Effector memory CD4-positive, alpha-beta T cell (primary cell): ENCODE measurements around the gene HGD.
"Not testable (repeated sequence)": the region's sequence is repeated elsewhere in the genome, so short reads cannot be mapped to it uniquely, and the experiment has no call there.

Experiments used
- DNase-seq, 3 donors: peaks; one replicate each; pipeline ENCODE4 v3.0.0-alpha.2; 2020
- H3K27ac ChIP-seq: 2 replicates; pipeline ENCODE4 v1.7.0; 2013; ENCODE audit warnings: mild to moderate bottlenecking, low read length, moderate library complexity; ENCODE audit not compliant: insufficient read depth, poor library complexity, severe bottlenecking
- H3K27me3 ChIP-seq: replicated peaks from 2 replicates; pipeline ENCODE4 v1.7.0; 2013; ENCODE audit warnings: mild to moderate bottlenecking, low read length; ENCODE audit not compliant: insufficient read depth, control insufficient read depth, poor library complexity, severe bottlenecking
- H3K36me3 ChIP-seq: 2 replicates; pipeline ENCODE4 v1.7.0; 2013; ENCODE audit warnings: mild to moderate bottlenecking, low read length, moderate library complexity; ENCODE audit not compliant: control insufficient read depth, insufficient read depth
- H3K4me1 ChIP-seq: 2 replicates; pipeline ENCODE4 v1.7.0; 2013; ENCODE audit warnings: low read length, mild to moderate bottlenecking; ENCODE audit not compliant: control insufficient read depth, insufficient read depth, poor library complexity, severe bottlenecking
- H3K4me3 ChIP-seq: 2 replicates; pipeline ENCODE4 v1.7.0; 2013; ENCODE audit warnings: low read length, low read depth, mild to moderate bottlenecking; ENCODE audit not compliant: insufficient read depth, poor library complexity, severe bottlenecking
- H3K9me3 ChIP-seq: 2 replicates; pipeline ENCODE4 v1.7.0; 2013; ENCODE audit warnings: mild to moderate bottlenecking, low read length, moderate library complexity; ENCODE audit not compliant: control insufficient read depth
- total RNA-seq, 3 donors: gene quantifications; one replicate each; lab custom pipeline; 2026; lab: John Stamatoyannopoulos, UW

HGD gene
- 0.17 to 1.1 (median 0.39) reads per million in 3 donors for total RNA-seq

GRCh38 chr3:120682095-120682681, at the start of gene HGD:
TSS of gene HGD (minus strand) at chr3:120682239. CDS start at chr3:120682111, 128 bp downstream.
- Histone ChIP-seq H3K36me3 (no peaks in the 10 kb centered on the region), H3K27me3 (no peaks in the 10 kb centered on the region), H3K4me1 (no peaks in the 10 kb centered on the region), H3K27ac (no peak within 1 kb of the TSS), H3K9me3 (no peaks in the 10 kb centered on the region), H3K4me3 (no peak within 1 kb of the TSS)
- no peak for DNase-seq

GRCh38 chr3:120730576-120731542, 48.8 kb upstream of the HGD start:
- no peaks in the 10 kb centered on the region for H3K27me3 ChIP-seq
- H3K36me3 ChIP-seq = peaks cover 4% of the 10 kb centered on the region
- H3K4me1 ChIP-seq = no peaks in the 10 kb centered on the region
- no peak overlapping the region for H3K4me3 ChIP-seq
- H3K9me3 ChIP-seq = no peaks in the 10 kb centered on the region
- no peak overlapping the region for H3K27ac ChIP-seq
- no peak for DNase-seq

- H3K27ac ChIP-seq = no peak overlapping the region
- H3K4me3 ChIP-seq = no peak overlapping the region
- no peak for DNase-seq
- H3K36me3 ChIP-seq = peaks cover 4% of the 10 kb centered on the region
- no peaks in the 10 kb centered on the region for H3K4me1 ChIP-seq
- no peaks in the 10 kb centered on the region for H3K27me3 ChIP-seq
- no peaks in the 10 kb centered on the region for H3K9me3 ChIP-seq
These were observed 44.8 kb upstream of the HGD start for GRCh38 chr3:120726791-120727190.

- DNase-seq = peak; percentile 53 to 73 (median 61)
- not testable (repeated sequence) for H3K9me3 ChIP-seq, H3K27ac ChIP-seq, H3K27me3 ChIP-seq, H3K4me1 ChIP-seq, H3K36me3 ChIP-seq
- peak overlapping the region; percentile 36 for H3K4me3 ChIP-seq
These were observed 37.3 kb upstream of the HGD start for GRCh38 chr3:120719167-120719834.

- no peak for DNase-seq
These were observed 31.2 kb upstream of the HGD start for GRCh38 chr3:120713262-120713661.

GRCh38 chr3:120710369-120710768, 28.3 kb upstream of the HGD start:
- H3K4me1 ChIP-seq = no peaks in the 10 kb centered on the region
- no peaks in the 10 kb centered on the region for H3K9me3 ChIP-seq

More at GRCh38 chr3:120713262-120713661, 31.2 kb upstream of the HGD start:
- no peaks in the 10 kb centered on the region for H3K4me1 ChIP-seq
- no peaks in the 10 kb centered on the region for H3K27me3 ChIP-seq
- no peak overlapping the region for H3K4me3 ChIP-seq
- no peak overlapping the region for H3K27ac ChIP-seq
- peaks cover 5% of the 10 kb centered on the region for H3K36me3 ChIP-seq
- H3K9me3 ChIP-seq = no peaks in the 10 kb centered on the region

GRCh38 chr3:120708408-120708807, 26.4 kb upstream of the HGD start:
- H3K27ac ChIP-seq = no peak overlapping the region
- no peak for DNase-seq
- peaks cover 8% of the 10 kb centered on the region for H3K36me3 ChIP-seq
- H3K9me3 ChIP-seq = no peaks in the 10 kb centered on the region
- no peaks in the 10 kb centered on the region for H3K4me1 ChIP-seq
- H3K27me3 ChIP-seq = no peaks in the 10 kb centered on the region
- H3K4me3 ChIP-seq = no peak overlapping the region

More at GRCh38 chr3:120710369-120710768, 28.3 kb upstream of the HGD start:
- Histone ChIP-seq H3K27ac (no peak overlapping the region), H3K36me3 (peaks cover 8% of the 10 kb centered on the region), H3K4me3 (no peak overlapping the region), H3K27me3 (no peaks in the 10 kb centered on the region)
- DNase-seq = no peak

GRCh38 chr3:120706950-120707349, 24.9 kb upstream of the HGD start:
- DNase-seq = no peak
- Histone ChIP-seq H3K4me1 (no peaks in the 10 kb centered on the region), H3K4me3 (no peak overlapping the region), H3K36me3 (peaks cover 14% of the 10 kb centered on the region), H3K27me3 (no peaks in the 10 kb centered on the region), H3K9me3 (peaks cover 3% of the 10 kb centered on the region), H3K27ac (no peak overlapping the region)

- H3K9me3 ChIP-seq = peaks cover 3% of the 10 kb centered on the region
- H3K27me3 ChIP-seq = no peaks in the 10 kb centered on the region
- H3K27ac ChIP-seq = no peak overlapping the region
- no peak overlapping the region for H3K4me3 ChIP-seq
- H3K4me1 ChIP-seq = no peaks in the 10 kb centered on the region
- no peak for DNase-seq
- H3K36me3 ChIP-seq = peaks cover 14% of the 10 kb centered on the region
These were observed 24.0 kb upstream of the HGD start for GRCh38 chr3:120705884-120706582.
